Measurements from ENCODE around the gene NQO1.

GRCh38 chr16:69721441-69721957 lies 4.9 kb downstream of the NQO1 start:
- no peak for TF ChIP-seq CTCF (IDR thresholded peaks at IDR 0.05)
- TF ChIP-seq POLR2A (IDR thresholded peaks at IDR 0.05) = no peak

Measured in body of pancreas (tissue), 4 donors.